Right lobe of liver (tissue), 4 donors: Measurements from ENCODE around the gene MIGA1.

Experiments
- POLR2A ChIP-seq: fragments of 450-650 bp; IDR thresholded peaks from one replicate; pipeline ENCODE4 v1.6.1; 2017; ENCODE audit warnings: antibody characterized with exemption, mild to moderate bottlenecking
- TF ChIP-seq, protein P1 (sequence below), 4 donors: fragments of 200-600 bp in 3 of 4; fragments of 450-650 bp in 1 of 4; IDR thresholded peaks; one replicate each; pipeline versions ENCODE4 v1.5.1 to v1.8.0; 2016 to 2022; ENCODE audit warnings: antibody characterized with exemption in 4 of 4, mild to moderate bottlenecking in 2 of 4
- donor health status: DM: no; HTN: no; CAD: no.
- donor health status: DM: no; HTN: no; CAD: no.
- donor health status: DM: no; HTN: yes; CAD: no.

DNA sequence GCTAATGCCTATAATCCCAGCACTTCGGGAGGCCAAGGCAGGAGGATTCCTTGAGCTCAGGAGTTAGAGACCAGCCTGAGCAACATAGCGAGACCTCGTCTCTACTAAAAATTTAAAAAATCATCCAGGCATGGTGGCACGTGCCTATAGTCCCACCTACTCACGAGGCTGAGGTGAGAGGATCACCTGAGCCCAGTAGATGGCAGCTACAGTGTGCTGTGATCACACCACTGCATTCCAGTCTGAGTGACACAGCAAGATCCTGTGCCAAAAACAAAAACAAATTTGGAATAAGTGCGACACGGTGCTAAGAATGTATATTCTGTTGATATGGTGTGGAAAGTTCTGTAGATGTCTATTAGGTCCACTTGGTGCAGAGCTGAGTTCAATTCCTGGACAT, 34.9 kb upstream of the MIGA1 start:
- TF ChIP-seq, protein P1, sequence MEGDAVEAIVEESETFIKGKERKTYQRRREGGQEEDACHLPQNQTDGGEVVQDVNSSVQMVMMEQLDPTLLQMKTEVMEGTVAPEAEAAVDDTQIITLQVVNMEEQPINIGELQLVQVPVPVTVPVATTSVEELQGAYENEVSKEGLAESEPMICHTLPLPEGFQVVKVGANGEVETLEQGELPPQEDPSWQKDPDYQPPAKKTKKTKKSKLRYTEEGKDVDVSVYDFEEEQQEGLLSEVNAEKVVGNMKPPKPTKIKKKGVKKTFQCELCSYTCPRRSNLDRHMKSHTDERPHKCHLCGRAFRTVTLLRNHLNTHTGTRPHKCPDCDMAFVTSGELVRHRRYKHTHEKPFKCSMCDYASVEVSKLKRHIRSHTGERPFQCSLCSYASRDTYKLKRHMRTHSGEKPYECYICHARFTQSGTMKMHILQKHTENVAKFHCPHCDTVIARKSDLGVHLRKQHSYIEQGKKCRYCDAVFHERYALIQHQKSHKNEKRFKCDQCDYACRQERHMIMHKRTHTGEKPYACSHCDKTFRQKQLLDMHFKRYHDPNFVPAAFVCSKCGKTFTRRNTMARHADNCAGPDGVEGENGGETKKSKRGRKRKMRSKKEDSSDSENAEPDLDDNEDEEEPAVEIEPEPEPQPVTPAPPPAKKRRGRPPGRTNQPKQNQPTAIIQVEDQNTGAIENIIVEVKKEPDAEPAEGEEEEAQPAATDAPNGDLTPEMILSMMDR (IDR thresholded peaks at IDR 0.05), result no peak
- TF ChIP-seq POLR2A, result no peak
